Spleen (tissue), 7 donors: ENCODE measurements around the gene HEXD.

ENCODE experiments used
- CTCF ChIP-seq, 11 experiments: fragments of 200-600 bp in 7 of 11; fragments of 450-650 bp in 4 of 11; sonication (generic) in 4 of 11; IDR thresholded peaks in 8 of 11; conservative IDR thresholded peaks in 3 of 11; 1 replicate in 7 of 11; 2 replicates in 4 of 11; pipeline versions ENCODE4 v1.4.0 to v1.8.0; 2016 to 2021; ENCODE audit warnings: antibody characterized with exemption in 11 of 11, inconsistent platforms in 4 of 11, mild to moderate bottlenecking in 1 of 11
- POLR2AphosphoS5 ChIP-seq, 3 donors: sonication (generic); formaldehyde crosslinking; IDR thresholded peaks; one replicate each; pipeline ENCODE4 v1.5.1; 2017; ENCODE audit warnings: antibody characterized with exemption in 3 of 3
- donor health status: DM: no; HTN: no; CAD: no; lungs with moderate emphysema.
- donor health status: DM: no; HTN: no; CAD: no.
- donor health status: DM: no; HTN: no; CAD: no.

GRCh38 chr17:82457929-82458178 lies 39.7 kb downstream of the HEXD start:
- TF ChIP-seq CTCF (IDR thresholded peaks at IDR 0.05 in 8 of 11, conservative IDR thresholded peaks at IDR 0.05 in 3 of 11) (no peak), POLR2AphosphoS5 (IDR thresholded peaks at IDR 0.05) (no peak)
